ENCODE measurements around the gene GRIP2. TPM values are rescaled to one million over a fixed set of nuclear protein-coding genes. Genes with fewer than 3 reads are reported as not detected.

Gene GRIP2
- total RNA-seq, 1 donor from 2014 or later = 2.3 TPM

GRCh38 chr3:14479591-14479990 lies 60.6 kb downstream of the GRIP2 start:
- ATAC-seq = no peak
- intact Hi-C loops (cut with DNase I) = no loop called here
- DNase-seq (ENCODE audit: low spot score) = no peak

GRCh38 chr3:14478956-14479550 lies 61.1 kb downstream of the GRIP2 start:
- ATAC-seq = no peak
- intact Hi-C loops (cut with DNase I) = no loop called here
- DNase-seq (ENCODE audit: low spot score) = no peak

- ATAC-seq (no peak), DNase-seq (ENCODE audit: low spot score) (no peak)
- intact Hi-C loops (cut with DNase I) = no loop called here
Measured at GRCh38 chr3:14477311-14477935, 62.7 kb downstream of the GRIP2 start.

- ATAC-seq = no peak
- intact Hi-C loops (cut with DNase I) = no loop called here
- no peak for DNase-seq (ENCODE audit: low spot score)
Measured at GRCh38 chr3:14476583-14477265, 63.4 kb downstream of the GRIP2 start.

GRCh38 chr3:14475621-14476020 lies 64.5 kb downstream of the GRIP2 start:
- no peak for DNase-seq (ENCODE audit: low spot score)
- intact Hi-C loops (cut with DNase I) = no loop called here

GRCh38 chr3:14474363-14475081 lies 65.6 kb downstream of the GRIP2 start:
- DNase-seq (ENCODE audit: low spot score) (no peak), ATAC-seq (no peak)
- intact Hi-C loops (cut with DNase I) = no loop called here

More at GRCh38 chr3:14475621-14476020, 64.5 kb downstream of the GRIP2 start:
- no peak for ATAC-seq

GRCh38 chr3:14473411-14473891 lies 66.7 kb downstream of the GRIP2 start:
- ATAC-seq = peak; percentile 15
- DNase-seq (ENCODE audit: low spot score) = no peak
- intact Hi-C loops (cut with DNase I) = no loop called here

GRCh38 chr3:14472471-14473351 lies 67.4 kb downstream of the GRIP2 start:
- DNase-seq (ENCODE audit: low spot score) = peak; percentile 58
- intact Hi-C loops (cut with DNase I) = no loop called here
- ATAC-seq = peak; percentile 69

- ATAC-seq (peak; percentile 5), DNase-seq (ENCODE audit: low spot score) (no peak)
- intact Hi-C loops (cut with DNase I) = no loop called here
Measured at GRCh38 chr3:14471690-14472089, 68.5 kb downstream of the GRIP2 start.

- ATAC-seq = no peak
- no peak for DNase-seq (ENCODE audit: low spot score)
- intact Hi-C loops (cut with DNase I) = no loop called here
Measured at GRCh38 chr3:14471016-14471415, 69.1 kb downstream of the GRIP2 start.

GRCh38 chr3:14470461-14470860 lies 69.7 kb downstream of the GRIP2 start:
- intact Hi-C loops (cut with DNase I) = no loop called here
- DNase-seq (ENCODE audit: low spot score) (no peak), ATAC-seq (no peak)

GRCh38 chr3:14468621-14468981 lies 71.5 kb downstream of the GRIP2 start:
- intact Hi-C loops (cut with DNase I) = loop anchor here (5.0 kb wide), 2 partner anchors 206 to 266 kb away; no protein-coding TSS in a partner anchor
- peak; percentile 56 for DNase-seq (ENCODE audit: low spot score)
- ATAC-seq = no peak

- DNase-seq (ENCODE audit: low spot score) (peak; percentile 66), ATAC-seq (peak; percentile 72)
- intact Hi-C loops (cut with DNase I) = loop anchor here (5.0 kb wide), 2 partner anchors 206 to 266 kb away; no protein-coding TSS in a partner anchor
Measured at GRCh38 chr3:14467814-14468620, 72.1 kb downstream of the GRIP2 start.

GRCh38 chr3:14466179-14466903 lies 73.8 kb downstream of the GRIP2 start:
- ATAC-seq (no peak), DNase-seq (ENCODE audit: low spot score) (peak; percentile 53)
- intact Hi-C loops (cut with DNase I) = loop anchor here (5.0 kb wide), 2 partner anchors 204 to 264 kb away; no protein-coding TSS in a partner anchor

- ATAC-seq = no peak
- intact Hi-C loops (cut with DNase I) = loop anchor here (5.0 kb wide), 2 partner anchors 203 to 263 kb away; no protein-coding TSS in a partner anchor
- no peak for DNase-seq (ENCODE audit: low spot score)
Measured at GRCh38 chr3:14465425-14465824, 74.7 kb downstream of the GRIP2 start.

- ATAC-seq (no peak), DNase-seq (ENCODE audit: low spot score) (no peak)
- intact Hi-C loops (cut with DNase I) = no loop called here
Measured at GRCh38 chr3:14464521-14464920, 75.6 kb downstream of the GRIP2 start.

GRCh38 chr3:14464141-14464465 lies 76.0 kb downstream of the GRIP2 start:
- ATAC-seq = no peak
- no peak for DNase-seq (ENCODE audit: low spot score)
- intact Hi-C loops (cut with DNase I) = no loop called here
